Subcutaneous adipose tissue (tissue), 4 donors: ENCODE data around the gene ADGRL3. TPM values are rescaled to one million over a fixed set of nuclear protein-coding genes. Genes with fewer than 3 reads are reported as not detected.

ENCODE experiments used
- total RNA-seq, 4 donors: library from RNA; depleted of rRNA; stranded (reverse); fragments of >200 nt; gene quantifications; one replicate each; pipeline ENCODE4 v1.1.0, GENCODE V29; 2016
- TF ChIP-seq, protein P1 (sequence below): fragments of 450-650 bp; IDR thresholded peaks from one replicate; pipeline ENCODE4 v1.5.1; 2016; ENCODE audit warnings: low read depth, mild to moderate bottlenecking, control low read depth, antibody characterized with exemption, moderate library complexity

Gene ADGRL3
- total RNA-seq, 4 donors from 2014 or later: 6.3 to 12.2 (median 9.2) TPM

DNA sequence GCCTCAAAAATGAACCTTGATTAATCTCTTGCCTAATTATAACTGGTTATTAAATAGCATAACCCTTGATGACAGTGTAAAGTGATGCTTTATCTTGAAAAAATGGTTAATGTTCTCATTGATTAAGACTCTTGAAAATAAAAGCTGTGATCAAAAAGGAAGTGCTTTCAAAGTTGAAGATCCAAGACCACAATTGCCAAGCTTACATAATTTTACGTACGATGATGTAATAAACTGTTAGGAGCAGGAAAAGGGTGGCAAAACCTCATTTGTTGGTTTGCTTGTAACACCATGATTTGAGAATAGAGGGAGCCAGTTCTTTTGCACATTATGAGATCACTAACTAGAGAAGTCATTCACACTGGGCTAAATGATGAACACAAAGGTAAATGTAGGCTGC lies 322.2 kb downstream of the ADGRL3 start:
- TF ChIP-seq, protein P1, sequence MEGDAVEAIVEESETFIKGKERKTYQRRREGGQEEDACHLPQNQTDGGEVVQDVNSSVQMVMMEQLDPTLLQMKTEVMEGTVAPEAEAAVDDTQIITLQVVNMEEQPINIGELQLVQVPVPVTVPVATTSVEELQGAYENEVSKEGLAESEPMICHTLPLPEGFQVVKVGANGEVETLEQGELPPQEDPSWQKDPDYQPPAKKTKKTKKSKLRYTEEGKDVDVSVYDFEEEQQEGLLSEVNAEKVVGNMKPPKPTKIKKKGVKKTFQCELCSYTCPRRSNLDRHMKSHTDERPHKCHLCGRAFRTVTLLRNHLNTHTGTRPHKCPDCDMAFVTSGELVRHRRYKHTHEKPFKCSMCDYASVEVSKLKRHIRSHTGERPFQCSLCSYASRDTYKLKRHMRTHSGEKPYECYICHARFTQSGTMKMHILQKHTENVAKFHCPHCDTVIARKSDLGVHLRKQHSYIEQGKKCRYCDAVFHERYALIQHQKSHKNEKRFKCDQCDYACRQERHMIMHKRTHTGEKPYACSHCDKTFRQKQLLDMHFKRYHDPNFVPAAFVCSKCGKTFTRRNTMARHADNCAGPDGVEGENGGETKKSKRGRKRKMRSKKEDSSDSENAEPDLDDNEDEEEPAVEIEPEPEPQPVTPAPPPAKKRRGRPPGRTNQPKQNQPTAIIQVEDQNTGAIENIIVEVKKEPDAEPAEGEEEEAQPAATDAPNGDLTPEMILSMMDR: no peak

DNA sequence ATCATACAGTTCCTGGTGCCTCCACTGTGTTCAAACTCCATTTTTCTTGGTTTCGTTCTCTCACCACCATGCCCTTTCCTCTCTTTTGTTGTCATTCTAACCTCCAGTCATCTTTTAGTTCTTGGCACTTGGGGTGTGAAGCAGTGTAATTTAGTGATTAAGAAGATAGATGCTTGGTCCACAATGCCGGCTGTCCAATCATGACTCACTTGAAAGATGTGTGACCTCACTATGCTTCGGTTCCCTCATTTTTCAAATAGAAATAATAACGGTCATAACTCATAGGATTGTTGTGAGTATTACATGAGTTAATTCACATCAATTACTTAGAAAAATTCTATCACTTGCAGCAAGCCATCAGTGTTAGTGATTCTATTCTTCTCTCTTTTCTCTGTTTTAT lies 327.8 kb downstream of the ADGRL3 start:
- TF ChIP-seq, protein P1: no peak

- TF ChIP-seq, protein P1: no peak
These were observed 328.5 kb downstream of the ADGRL3 start for GRCh38 chr4:61528595-61528994.

DNA sequence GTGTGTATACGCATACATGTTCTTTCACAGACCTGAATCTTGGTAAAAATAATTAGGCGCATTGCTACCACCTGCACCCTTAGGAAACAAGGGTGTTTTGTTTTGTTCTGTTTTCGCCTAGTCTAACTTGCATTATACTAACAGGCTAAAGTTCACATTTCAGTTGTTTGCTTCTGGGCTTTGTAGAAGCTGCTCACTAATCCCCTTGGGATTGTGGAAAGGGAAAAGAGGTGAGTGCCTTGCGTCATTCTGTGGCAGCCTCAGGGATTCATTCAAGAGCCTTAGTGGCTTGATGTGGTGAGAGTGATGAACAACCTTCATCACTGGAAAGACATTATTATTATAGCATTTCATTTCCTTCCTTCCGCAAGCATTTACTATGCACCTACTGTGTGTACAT lies 331.1 kb downstream of the ADGRL3 start:
- TF ChIP-seq, protein P1: no peak

- TF ChIP-seq, protein P1: no peak
These were observed 332.3 kb downstream of the ADGRL3 start for GRCh38 chr4:61532336-61533000.

DNA sequence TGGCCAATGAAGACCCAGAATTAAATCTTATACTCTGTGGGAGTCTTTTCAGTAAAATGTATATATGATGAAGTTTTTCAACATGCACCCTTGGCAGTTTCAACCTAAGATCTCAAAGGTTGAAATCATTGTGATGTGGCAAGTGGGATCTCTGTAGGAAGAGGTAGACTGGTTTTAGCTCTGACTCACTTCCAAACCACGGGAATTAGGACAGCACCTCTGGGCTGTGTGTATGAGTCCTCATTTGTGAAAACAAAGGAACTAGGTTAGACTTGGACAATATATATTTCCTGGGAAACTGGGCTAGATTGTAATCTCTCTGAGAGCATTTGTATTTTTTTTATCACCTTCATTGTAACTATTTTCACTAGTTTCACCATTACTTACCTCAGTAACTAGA lies 333.0 kb downstream of the ADGRL3 start:
- TF ChIP-seq, protein P1: no peak

GRCh38 chr4:61540944-61541343 lies 340.8 kb downstream of the ADGRL3 start:
- TF ChIP-seq, protein P1: no peak
